ENCODE results near the gene DSCAM. TPM values are rescaled to one million over a fixed set of nuclear protein-coding genes. Genes with fewer than 3 reads are reported as not detected.
A peak's percentile ranks its signal among the peaks of the same experiment; 100 is the strongest.

DSCAM gene
- total RNA-seq, 2 donors from 2014 or later = 18.5 to 25.5 TPM

DNA sequence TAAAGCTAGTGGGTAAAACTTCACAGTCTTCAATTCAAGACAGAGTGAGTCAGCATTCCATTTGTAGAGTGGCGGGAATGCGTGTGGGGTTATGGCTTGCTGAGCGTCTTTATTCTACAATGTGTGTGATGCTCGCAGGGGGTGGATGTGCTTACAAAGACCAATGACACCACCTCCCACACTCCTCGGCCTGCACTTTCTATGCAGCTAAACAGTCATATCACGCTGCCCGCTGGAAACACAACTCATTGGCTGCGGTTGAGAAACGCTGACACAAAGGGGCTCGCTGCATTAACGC lies 681.2 kb downstream of the DSCAM start:
- peaks cover 8% of the 10 kb centered on the region for H3K4me1 ChIP-seq (ENCODE audit: control insufficient read depth, insufficient read depth, low read length)
- DNase-seq = peak; percentile 78
- H3K4me3 ChIP-seq (ENCODE audit: low read length) = no peak overlapping the region
- WGBS, 2 experiments (ENCODE audit: insufficient coverage in 1 of 2, insufficient read length in 1 of 2) = 37 to 69% methylated on average over 3 to 10 of the region's 11 CpGs
- Mint-ChIP-seq H3K27me3 (ENCODE audit: insufficient read depth) (no peaks in the 10 kb centered on the region), H3K9me3 (no peaks in the 10 kb centered on the region), H3K36me3 (ENCODE audit: low read depth) (peaks cover 39% of the 10 kb centered on the region), H3K4me3 (no peak overlapping the region), H3K27ac (no peak overlapping the region), H3K4me1 (peaks cover 11% of the 10 kb centered on the region)
- TF ChIP-seq, protein P1, sequence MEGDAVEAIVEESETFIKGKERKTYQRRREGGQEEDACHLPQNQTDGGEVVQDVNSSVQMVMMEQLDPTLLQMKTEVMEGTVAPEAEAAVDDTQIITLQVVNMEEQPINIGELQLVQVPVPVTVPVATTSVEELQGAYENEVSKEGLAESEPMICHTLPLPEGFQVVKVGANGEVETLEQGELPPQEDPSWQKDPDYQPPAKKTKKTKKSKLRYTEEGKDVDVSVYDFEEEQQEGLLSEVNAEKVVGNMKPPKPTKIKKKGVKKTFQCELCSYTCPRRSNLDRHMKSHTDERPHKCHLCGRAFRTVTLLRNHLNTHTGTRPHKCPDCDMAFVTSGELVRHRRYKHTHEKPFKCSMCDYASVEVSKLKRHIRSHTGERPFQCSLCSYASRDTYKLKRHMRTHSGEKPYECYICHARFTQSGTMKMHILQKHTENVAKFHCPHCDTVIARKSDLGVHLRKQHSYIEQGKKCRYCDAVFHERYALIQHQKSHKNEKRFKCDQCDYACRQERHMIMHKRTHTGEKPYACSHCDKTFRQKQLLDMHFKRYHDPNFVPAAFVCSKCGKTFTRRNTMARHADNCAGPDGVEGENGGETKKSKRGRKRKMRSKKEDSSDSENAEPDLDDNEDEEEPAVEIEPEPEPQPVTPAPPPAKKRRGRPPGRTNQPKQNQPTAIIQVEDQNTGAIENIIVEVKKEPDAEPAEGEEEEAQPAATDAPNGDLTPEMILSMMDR (conservative IDR thresholded peaks at IDR 0.05) = no peak
- no peak overlapping the region for H3K9ac ChIP-seq (ENCODE audit: extremely low read depth, low read length, poor library complexity, severe bottlenecking)
- H3K27ac ChIP-seq (ENCODE audit: low read depth, low read length) = peak overlapping the region; percentile 99
- H3K27me3 ChIP-seq (ENCODE audit: control insufficient read depth, insufficient read depth, low read length, poor library complexity, severe bottlenecking) = no peaks in the 10 kb centered on the region
- H3K9me3 ChIP-seq (ENCODE audit: control insufficient read depth, low read length) = no peaks in the 10 kb centered on the region
- H3K36me3 ChIP-seq (ENCODE audit: control insufficient read depth, insufficient read depth, low read length) = peaks cover 89% of the 10 kb centered on the region

DNA sequence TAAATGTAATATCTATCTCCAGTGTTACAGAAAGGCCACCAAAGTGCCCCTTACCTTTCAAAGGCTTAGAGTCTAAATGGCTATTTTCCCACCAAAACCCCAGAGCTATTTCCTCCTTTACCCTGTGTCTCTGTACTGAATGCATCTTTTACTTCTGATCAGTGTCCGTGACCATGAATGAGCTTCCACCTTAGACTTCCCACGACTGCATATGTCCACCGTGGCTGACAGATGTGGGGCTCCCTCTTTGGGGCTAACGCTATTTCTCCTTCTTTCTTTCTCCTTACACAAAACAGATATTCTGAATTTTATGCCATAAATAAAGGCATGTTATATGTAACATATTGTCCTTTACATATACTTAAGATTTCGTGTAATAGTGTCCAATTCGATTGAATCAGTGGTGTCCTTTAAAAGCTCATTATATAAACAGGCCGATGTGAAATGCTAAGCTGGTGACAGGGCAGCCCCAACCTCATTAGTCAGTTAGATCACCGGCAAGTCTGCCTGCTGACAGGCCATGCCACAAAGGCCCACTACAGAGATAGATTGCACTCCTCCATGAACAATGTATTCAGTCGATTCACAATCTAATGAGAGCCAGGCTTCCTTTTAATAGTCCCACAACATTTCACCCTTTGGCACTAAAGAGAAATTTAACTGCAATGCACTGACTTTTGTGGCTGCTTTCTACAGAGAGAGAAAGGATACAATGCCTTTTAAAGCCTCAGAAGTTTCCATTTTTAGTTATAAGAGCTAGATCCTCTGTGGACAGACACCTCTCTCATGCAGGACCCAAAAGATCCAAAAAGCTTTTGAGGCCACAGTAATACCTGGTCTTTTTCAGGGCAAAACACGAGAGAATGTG lies 681.8 kb downstream of the DSCAM start:
- no peak overlapping the region for H3K4me3 Mint-ChIP-seq
- peaks cover 11% of the 10 kb centered on the region for H3K4me1 Mint-ChIP-seq
- H3K9me3 Mint-ChIP-seq = no peaks in the 10 kb centered on the region
- Histone ChIP-seq H3K4me3 (ENCODE audit: low read length) (no peak overlapping the region), H3K36me3 (ENCODE audit: control insufficient read depth, insufficient read depth, low read length) (peaks cover 88% of the 10 kb centered on the region), H3K27ac (ENCODE audit: low read depth, low read length) (peak overlapping the region; percentile 99), H3K9ac (ENCODE audit: extremely low read depth, low read length, poor library complexity, severe bottlenecking) (no peak overlapping the region), H3K27me3 (ENCODE audit: control insufficient read depth, insufficient read depth, low read length, poor library complexity, severe bottlenecking) (no peaks in the 10 kb centered on the region), H3K9me3 (ENCODE audit: control insufficient read depth, low read length) (no peaks in the 10 kb centered on the region), H3K4me1 (ENCODE audit: control insufficient read depth, insufficient read depth, low read length) (peaks cover 8% of the 10 kb centered on the region)
- no peak for DNase-seq
- no peaks in the 10 kb centered on the region for H3K27me3 Mint-ChIP-seq (ENCODE audit: insufficient read depth)
- no peak overlapping the region for H3K27ac Mint-ChIP-seq
- TF ChIP-seq, protein P1 (conservative IDR thresholded peaks at IDR 0.05) = no peak
- peaks cover 33% of the 10 kb centered on the region for H3K36me3 Mint-ChIP-seq (ENCODE audit: low read depth)
- WGBS, 2 experiments (ENCODE audit: insufficient coverage in 1 of 2, insufficient read length in 1 of 2) = 54 to 79% methylated on average over 6 to 9 of the region's 10 CpGs

GRCh38 chr21:40162075-40162474 lies 684.9 kb downstream of the DSCAM start:
- Histone ChIP-seq H3K4me1 (ENCODE audit: control insufficient read depth, insufficient read depth, low read length) (peaks cover 8% of the 10 kb centered on the region), H3K9ac (ENCODE audit: extremely low read depth, low read length, poor library complexity, severe bottlenecking) (no peak overlapping the region), H3K27me3 (ENCODE audit: control insufficient read depth, insufficient read depth, low read length, poor library complexity, severe bottlenecking) (no peaks in the 10 kb centered on the region), H3K4me3 (ENCODE audit: low read length) (no peak overlapping the region), H3K27ac (ENCODE audit: low read depth, low read length) (no peak overlapping the region), H3K36me3 (ENCODE audit: control insufficient read depth, insufficient read depth, low read length) (peaks cover 67% of the 10 kb centered on the region), H3K9me3 (ENCODE audit: control insufficient read depth, low read length) (no peaks in the 10 kb centered on the region)
- no peak for DNase-seq
- no peaks in the 10 kb centered on the region for H3K27me3 Mint-ChIP-seq (ENCODE audit: insufficient read depth)
- H3K9me3 Mint-ChIP-seq = no peaks in the 10 kb centered on the region
- TF ChIP-seq, protein P1 (conservative IDR thresholded peaks at IDR 0.05) = no peak
- no peak overlapping the region for H3K4me3 Mint-ChIP-seq
- peaks cover 11% of the 10 kb centered on the region for H3K4me1 Mint-ChIP-seq
- H3K27ac Mint-ChIP-seq = no peak overlapping the region
- 60 to 67% methylated on average over 2 of the region's 2 CpGs for WGBS, 2 experiments (ENCODE audit: insufficient coverage in 1 of 2, insufficient read length in 1 of 2)
- peaks cover 23% of the 10 kb centered on the region for H3K36me3 Mint-ChIP-seq (ENCODE audit: low read depth)

Measured in endodermal cell (in vitro differentiated cells).